Ovary (tissue), 3 donors: ENCODE results near the gene ZBTB1.

Experiments used
- EP300 ChIP-seq: sonication (generic); formaldehyde crosslinking; IDR thresholded peaks from one replicate; pipeline ENCODE4 v1.6.1; 2017; ENCODE audit warnings: antibody characterized with exemption
- POLR2A ChIP-seq: fragments of 450-650 bp; IDR thresholded peaks from one replicate; pipeline ENCODE4 v1.6.1; 2017; ENCODE audit warnings: antibody characterized with exemption, mild to moderate bottlenecking, moderate library complexity
- TF ChIP-seq, protein P1 (sequence below), 3 donors: fragments of 450-650 bp in 2 of 3; fragments of 200-600 bp in 1 of 3; IDR thresholded peaks; one replicate each; pipeline versions ENCODE4 v1.5.1 to v1.8.0; 2016 to 2022; ENCODE audit warnings: antibody characterized with exemption in 3 of 3, mild to moderate bottlenecking in 1 of 3
- donor health status: DM: no; HTN: no; CAD: no.

DNA sequence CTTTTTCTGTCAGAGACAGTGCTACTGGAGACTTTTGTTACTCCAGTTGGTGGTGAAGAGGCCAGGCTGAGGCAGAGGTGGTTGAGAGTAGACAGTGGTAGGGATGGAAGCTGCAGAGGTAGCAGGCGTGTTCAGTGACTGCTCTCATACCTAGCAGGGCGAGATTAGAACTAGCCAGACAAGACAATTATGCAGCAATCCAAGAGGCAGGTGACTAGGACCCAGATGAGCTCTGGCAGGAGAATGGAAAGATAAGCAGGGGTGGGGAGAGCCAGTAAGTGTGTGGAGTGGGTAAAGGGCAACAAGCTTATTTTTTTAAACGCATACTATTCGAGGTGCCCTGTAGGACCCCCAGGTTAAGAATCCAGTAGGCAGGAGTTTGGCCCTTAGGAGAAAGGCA lies 50.0 kb downstream of the ZBTB1 start:
- TF ChIP-seq, protein P1, sequence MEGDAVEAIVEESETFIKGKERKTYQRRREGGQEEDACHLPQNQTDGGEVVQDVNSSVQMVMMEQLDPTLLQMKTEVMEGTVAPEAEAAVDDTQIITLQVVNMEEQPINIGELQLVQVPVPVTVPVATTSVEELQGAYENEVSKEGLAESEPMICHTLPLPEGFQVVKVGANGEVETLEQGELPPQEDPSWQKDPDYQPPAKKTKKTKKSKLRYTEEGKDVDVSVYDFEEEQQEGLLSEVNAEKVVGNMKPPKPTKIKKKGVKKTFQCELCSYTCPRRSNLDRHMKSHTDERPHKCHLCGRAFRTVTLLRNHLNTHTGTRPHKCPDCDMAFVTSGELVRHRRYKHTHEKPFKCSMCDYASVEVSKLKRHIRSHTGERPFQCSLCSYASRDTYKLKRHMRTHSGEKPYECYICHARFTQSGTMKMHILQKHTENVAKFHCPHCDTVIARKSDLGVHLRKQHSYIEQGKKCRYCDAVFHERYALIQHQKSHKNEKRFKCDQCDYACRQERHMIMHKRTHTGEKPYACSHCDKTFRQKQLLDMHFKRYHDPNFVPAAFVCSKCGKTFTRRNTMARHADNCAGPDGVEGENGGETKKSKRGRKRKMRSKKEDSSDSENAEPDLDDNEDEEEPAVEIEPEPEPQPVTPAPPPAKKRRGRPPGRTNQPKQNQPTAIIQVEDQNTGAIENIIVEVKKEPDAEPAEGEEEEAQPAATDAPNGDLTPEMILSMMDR (IDR thresholded peaks at IDR 0.05), result no peak
- TF ChIP-seq POLR2A (no peak), EP300 (no peak)
